NCI-H2171 (cell line): ENCODE data around the gene ZFP92.

Source experiments
- DNase-seq: peaks from one replicate; lab custom pipeline; 2025; lab: John Stamatoyannopoulos, UW

ZFP92 gene

DNA sequence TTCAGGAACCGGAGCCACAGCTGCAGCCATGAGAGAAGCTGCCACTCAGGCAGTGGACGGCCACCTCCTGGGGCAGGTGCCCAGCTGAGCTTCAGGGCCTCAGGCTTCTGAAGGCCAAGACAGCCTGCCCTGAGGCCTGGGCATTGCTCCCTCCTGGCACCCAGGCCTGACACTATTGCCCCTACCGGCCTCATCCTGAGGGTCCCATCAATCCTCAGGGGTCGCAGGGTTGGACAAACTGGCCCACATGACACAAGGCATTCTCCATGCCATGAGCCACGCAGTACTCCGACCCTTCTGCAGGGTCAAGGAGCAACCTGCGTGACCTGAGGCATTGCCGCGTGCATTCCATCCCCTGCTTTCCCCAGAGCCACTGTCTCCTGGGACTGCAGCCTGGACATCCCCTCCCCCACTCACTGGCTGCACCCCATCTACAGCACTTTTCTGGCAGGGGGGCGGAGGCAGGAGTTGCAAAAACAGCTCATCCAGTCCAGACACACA, 3.0 kb upstream of the ZFP92 start:
- no peak for DNase-seq

DNA sequence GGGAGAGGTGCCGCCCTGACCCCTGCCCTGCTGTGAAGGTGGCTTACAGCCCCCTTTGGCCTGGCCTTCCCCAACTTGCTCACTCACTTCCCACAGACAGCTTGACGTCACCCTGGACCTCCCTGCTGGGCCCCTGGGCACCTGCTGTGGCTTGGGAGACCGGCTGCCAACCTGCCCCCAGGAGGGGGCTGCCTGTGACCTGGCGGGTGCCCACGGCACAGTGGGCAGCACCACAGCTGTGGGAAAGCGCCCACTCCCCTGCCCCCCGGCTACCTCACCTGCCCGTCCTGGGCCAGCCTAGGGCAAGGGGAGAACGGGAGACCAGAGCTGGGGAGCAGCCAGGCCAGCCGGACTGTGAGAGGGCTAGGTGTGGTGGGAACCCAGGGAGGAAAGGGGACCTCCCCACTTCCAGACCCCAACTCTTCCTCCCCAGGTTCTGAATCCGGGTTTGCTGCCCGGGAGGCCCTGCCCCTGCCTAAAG, 2.4 kb upstream of the ZFP92 start:
- DNase-seq, result no peak

DNA sequence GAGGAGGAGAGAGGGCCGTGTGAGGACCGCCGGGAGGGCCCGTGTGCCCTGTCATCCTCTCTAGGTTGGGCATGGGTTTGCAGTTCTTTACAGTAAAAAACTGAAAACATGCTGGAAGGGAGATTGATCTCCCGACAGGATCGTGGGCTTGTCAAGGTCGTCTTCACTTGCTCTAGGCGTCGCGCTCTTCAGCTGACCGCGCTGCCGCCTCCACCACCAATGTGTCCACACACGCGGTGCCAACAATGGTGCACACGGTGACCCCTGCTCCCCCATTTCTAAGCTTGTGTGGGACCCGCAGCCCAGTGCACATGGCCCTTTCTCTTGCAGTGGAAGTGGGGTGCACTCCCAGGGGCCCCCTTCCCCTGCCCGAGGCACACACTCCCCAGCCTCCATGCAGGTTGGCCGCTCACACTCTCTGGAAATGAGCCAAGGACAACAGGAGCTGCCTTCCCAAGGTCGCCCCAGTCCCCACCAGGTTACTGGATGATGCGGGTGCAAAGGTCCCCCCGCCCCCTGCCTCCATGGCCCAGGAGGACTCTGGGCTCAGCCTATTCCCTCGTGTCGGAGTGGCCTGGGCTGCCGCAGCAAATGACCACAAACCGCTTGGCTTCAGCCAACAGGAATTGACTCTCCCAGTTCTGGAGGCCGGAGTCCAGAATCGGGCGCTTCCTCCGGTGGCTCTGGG, 1.7 kb upstream of the ZFP92 start:
- no peak for DNase-seq

DNA sequence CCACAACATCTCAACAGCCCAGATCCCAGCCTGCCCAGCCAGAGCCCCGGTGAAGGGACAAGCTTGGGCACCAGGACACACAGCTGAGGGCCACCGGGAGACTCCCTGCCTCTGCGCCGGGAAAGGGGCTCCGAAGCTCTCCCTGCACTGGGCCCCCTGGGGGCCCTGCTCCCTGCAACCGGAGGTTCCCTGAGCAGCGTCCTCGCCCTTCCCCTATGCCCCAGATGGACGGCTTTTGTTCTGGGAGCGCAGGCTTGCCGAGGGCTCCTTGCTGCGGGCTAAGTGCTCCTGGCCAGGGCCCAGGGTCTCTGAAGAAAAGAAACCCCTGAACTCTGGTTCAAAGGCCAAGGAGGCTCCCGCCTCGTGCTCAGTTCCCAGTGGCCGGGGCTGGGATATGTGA, 899 bp upstream of the ZFP92 start:
- no peak for DNase-seq

DNA sequence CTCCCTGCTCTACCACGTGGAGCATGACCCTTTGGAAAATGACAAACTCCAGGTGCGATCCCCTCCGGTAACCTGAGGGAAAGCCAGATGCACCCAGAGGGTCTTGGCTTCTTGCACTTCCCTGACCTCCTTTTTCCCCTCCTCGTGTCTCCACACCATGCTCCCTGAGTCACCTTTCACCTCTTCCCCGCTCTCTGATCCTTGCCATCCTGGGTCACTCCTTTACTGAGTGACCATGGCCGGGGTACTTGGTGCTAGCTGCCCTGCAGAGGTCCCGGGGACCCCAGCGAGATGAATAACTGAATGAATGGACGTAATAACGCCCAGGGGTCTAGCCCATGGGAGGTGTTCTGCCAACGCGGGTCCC, 401 bp upstream of the ZFP92 start:
- no peak for DNase-seq

DNA sequence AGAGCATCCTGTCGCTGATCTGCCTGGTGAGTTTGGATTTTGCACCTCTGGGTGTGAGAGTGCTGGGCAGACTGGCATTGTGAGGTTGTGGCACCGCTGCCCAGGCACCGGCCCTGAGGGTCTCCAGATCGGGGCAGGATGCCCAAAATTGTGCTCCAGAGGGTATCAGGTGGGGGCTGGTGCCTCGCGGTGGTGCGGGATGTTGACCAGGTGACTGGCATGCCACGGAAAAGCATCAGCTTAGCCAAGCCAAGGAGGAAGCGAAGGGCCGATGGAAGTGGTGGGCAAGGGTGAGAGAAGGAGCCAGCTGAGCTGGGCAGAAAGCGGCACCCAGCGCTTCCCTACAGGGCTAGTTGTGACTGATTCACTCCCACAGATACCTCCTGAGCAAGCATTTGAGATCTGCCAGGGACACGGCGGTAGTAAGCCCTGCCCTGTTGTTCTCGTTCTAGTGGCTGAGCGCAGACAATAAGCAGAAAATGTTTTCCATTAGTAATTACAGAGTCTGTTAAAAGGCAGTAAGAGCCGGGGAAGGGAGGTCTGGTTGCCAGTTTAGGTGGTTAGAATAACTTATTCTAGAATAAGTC, 809 bp downstream of the ZFP92 start:
- DNase-seq, result no peak

DNA sequence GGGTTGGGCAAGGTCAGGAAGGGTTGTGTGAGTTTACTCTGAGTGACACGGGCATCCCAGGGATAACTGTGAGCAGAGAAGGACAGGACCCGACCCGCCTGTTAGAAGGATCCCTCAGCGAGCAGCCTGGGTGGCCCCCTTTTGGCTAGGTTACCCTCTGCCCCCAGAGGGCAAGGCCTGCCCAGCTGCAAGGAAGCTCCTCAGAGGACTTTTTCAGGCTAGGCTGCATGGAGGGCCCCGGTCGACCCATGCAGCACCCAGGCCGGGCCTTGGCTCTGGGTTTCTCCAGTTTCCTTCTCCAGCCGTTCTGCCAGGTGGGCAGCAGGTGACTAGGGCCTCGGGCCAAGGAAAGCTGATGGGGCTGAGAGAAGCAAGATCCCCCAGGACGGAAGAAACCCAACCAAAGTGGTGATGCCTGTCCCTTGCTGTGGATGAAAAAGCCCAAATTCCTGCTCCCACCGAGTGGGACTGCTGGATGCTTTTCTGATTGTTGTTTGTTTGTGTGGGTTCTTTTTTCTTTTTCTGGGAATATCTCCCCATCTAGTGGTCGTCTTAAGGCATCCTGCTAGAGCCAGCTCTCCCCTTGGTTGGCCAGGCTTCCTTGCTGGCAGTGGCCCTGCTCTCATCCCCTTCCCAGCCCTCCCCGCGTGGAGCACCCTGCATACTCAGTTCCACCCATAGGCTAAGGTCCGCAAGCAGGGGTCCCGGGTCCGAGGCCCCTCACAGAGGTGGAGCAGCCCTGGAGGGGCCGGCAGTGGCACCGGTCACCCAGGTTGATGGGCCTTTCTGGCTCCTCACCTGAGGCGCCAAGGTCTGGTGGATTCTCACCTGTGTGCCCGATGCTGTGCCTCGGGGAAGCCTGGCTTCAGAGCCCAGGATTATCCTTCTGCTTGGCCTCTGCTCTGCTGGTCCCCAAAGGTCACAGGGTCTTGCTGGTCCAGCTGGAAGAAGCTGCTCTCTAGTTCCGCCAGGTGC, 1.8 kb downstream of the ZFP92 start:
- DNase-seq, result no peak

DNA sequence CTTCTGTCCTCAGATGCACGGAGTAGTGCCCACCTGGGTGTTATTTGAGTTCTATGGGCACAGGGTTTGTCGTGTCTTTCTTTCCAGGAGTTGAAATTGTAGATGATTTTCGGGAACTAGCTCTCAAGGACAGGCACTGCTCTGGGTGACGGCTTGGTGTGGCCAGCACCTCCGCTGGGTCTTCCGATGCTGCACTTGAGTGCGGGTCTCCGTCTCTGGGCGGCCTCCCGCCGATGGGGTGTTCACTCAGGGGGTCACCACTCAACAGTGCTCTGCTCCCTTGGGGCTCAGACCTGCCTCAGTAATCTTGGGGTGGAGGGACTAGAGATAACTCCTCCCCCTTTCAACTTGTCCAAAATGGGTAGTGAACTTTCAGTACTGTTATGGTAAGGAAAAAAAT, 2.5 kb downstream of the ZFP92 start:
- DNase-seq, result no peak

DNA sequence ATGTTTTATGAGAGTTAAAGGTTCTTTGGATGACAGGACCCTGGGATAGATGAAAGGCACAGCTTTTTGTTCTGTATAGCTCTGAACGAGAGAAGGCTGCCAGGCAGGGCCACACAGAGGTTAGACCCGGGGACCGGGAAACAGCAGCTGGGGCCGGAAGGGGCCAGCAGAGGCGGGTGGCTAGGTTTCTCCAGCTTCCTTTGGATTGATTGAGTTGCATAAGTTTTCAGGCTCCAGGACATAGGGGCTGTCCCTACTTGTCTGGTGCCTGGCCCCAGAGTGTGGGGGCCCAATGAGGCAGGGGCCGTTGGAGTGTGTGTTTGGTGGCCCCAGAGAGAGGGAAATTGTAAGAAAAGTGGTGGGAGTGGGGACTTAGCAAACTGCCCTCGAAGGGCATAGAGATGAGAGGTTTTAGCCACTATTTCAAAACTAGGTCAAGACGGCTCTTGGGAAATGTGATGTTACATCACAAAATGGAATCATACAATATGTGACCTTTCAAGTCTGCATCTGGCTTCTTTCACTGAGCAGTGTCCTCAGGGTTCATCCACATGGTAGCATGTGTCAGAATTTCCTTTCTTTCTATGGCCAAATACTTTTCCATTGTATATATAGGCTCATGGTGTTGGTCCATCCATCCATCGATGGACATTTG, 3.7 kb downstream of the ZFP92 start:
- no peak for DNase-seq

DNA sequence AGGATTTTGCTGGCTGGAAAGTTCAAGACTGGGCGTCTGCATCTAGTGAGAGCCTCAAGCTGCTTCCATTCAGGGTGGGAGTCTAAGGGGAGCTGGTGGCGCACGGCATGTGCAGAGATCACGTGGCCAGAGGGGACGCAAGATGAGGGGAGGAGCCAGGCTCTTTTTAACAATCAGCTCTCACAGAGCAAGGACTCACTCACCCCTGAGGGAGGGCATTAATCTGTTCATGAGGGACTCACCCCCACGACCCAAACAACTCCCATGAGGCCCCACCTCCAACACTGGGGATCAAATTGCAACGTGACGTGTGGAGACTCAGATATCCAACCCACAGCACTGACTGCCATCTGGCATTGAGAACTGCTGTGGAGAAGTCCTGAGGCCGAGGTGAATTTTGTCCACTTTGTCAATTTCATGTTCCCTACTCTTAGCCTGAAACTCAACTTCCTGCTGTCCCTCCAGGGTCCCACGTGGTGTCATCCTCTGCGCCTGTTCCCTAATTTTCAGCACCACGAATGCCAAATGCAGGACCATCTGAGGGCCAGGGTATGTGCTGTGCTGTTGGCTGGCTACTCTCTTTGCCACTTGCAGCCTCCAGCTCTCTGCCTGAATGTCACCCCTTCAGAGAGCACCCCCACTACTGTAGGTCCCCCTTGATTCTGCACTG, 5.6 kb downstream of the ZFP92 start:
- DNase-seq, result peak; percentile 69

DNA sequence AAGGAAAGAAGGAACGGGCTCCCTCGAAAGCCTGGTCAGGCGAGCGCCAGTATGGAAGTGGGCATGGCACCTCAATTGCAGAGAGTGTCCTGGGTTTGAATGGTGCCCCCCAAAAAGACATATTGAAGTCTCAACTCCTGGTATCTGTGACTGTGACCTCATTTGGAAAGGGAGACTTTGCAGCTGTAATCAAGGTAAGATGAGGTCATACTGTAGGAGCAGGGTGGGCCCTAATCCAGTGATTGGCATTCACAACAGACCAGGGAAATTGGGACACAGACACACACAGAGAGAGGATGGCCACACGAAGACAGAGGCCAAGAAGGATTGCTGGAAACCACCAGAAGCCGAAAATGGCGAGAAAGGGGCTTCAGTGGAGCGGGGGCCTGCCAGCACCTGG, 6.4 kb downstream of the ZFP92 start:
- DNase-seq, result no peak

DNA sequence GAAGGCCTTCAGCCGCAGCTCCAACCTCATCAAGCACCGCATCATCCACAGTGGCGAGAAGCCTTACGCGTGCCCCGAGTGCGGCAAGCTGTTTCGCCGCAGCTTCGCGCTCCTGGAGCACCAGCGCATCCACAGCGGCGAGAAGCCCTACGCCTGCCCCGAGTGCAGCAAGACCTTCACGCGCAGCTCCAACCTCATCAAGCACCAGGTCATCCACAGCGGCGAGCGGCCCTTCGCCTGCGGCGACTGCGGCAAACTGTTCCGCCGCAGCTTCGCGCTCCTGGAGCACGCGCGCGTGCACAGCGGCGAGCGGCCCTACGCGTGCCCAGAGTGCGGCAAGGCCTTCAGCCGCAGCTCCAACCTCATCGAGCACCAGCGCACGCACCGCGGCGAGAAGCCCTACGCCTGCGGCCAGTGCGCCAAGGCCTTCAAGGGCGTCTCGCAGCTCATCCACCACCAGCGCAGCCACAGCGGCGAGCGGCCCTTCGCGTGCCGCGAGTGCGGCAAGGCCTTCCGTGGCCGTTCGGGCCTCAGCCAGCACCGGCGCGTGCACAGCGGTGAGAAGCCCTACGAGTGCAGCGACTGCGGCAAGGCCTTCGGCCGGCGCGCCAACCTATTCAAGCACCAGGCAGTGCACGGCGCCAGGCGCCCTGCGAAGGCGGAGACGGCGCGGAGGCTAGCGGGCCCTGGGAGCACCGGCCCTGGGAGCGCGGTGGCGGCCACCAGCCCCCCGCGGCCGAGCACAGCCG, 9.8 kb downstream of the ZFP92 start:
- no peak for DNase-seq

DNA sequence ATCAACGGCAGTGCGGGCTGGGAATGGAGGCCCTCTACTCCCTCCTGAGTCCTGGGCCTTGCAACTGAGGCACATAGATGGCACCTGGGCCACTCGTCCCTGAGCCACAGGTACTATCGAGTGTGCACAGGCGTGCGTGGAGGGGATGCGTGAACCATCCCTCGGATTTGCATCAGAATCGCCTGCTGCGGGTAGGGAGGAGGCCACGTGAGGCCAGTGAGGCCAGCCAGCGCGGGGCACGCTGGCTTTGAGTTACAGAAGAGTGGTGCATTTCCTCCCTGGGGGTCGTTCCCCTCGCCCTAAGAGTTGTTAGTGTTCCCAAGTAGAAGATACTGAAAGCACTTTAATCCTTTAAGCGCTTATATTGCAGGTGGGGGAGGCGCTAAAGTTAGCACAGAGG, 10.6 kb downstream of the ZFP92 start:
- DNase-seq, result no peak

DNA sequence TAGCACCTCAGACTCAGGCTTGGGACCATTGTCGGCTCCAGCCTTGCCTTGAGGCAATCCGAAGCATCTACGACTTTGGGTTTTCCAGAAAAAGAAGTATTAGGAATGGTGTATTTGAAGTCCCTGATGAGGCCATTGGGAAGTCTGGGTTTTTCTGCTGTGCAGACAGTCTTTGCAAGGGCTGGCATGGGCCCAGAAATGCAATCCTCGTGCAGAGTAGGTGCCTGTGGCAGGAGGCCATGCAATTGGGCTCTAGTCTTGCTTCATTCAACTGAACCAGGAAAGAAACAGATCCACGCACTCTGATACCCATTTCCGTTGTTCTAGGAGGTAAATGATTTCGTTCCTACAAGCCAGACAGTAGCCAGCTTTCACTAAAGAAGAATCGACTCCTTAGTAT, 12.4 kb downstream of the ZFP92 start:
- no peak for DNase-seq

DNA sequence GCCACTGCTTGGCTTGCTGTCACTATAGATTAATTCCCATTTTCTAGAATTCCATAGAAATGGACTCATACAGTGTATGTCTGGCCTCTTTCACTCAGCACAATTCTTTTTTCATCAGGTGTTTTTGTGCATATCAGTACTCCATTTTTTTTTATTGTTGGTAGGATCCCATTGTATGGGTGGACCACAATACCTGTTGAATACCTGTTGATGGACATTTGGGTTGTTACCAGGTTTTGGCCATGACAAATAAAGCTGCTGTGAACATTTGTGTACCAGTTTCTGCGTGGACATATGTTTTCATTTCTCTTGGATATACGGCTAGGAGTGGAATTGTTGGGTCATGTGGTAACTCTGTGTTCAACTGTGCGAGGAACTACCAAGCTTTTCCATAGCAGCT, 14.9 kb downstream of the ZFP92 start:
- no peak for DNase-seq

DNA sequence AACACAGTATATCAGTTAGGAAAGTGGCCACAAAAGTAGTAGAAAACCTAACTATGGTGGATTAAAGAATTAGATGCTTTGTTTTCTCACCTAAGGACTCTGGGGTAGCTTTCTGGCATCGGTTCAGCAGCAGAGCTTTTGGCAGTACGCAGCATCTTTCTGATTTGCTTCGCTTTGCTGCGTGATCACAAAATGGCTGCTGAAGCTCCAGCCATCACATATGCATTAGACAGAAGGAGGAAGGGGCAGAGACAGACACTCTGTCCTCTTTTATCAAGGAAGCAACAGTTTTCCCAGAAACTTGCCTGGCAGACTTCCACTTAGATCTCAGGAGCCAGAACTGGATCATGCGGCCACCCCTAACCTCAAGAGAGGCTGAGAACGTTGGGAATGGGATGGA, 19.5 kb downstream of the ZFP92 start:
- DNase-seq, result no peak

DNA sequence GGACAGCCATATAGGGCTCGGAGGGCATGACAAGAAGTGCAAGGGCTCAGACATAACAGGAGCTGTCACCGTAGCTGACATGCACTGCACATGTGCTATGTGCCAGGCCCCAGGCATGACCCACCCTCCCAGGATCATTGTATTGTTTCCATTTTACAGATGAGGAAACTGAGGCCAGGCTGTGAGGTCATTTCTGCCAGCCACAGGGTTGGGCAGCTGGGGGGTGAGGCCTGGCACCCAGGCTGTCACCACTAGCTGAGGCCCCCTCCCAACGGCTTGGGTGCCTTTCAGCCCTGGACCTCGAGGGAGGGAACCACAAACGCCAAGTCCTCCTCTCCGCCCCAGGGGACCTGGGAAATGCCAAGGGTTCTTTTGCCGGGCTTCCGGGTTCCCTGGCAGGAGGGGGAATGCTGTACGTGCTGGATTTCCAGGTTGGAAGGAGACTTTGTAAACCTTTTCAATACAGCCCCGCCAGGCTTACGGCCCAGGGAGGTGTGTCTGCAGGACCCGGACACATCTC, 21.9 kb downstream of the ZFP92 start:
- no peak for DNase-seq

DNA sequence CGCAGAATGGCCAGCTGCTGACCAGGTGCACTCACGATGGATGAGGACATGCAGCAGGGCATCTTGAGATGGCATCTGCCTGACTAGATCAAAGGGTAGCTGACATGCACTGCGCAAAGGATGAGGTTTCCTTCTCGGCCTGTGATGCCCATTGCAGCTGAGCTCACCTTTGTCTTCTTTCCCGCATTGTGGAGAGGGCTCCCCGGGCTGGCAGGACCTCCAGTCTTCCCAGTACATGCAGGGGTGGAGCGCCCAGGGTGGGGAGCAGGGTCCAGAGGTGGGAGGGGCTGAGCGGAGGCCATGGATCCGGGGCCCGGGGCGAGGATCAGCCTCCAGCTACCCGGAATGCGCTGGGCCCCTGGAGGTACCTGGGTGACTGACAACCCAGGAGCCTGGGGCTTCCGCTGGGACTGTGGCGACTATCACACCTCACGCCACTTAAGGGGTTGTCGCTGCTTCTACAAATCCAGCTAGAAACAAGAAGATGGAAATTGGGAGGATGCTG, 22.6 kb downstream of the ZFP92 start:
- no peak for DNase-seq

DNA sequence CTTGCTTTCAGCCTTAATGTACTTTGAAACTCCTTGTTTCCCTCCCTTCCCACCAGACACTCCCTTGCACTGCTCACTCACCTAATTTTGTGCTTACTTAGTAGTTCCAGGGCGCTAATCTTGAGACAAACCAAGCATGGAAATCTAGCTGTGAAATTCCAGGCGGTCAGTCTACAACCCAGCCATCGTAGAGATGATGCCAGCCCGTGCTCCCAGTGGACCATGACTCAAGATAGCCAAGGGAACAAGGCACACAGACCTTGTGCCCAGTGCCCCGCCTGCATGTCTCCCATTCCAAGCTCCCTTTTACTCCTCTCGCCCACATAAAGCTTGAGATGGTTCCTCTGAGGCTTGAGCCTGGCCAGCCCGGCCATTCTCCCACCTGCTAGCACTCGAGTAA, 23.5 kb downstream of the ZFP92 start:
- no peak for DNase-seq

DNA sequence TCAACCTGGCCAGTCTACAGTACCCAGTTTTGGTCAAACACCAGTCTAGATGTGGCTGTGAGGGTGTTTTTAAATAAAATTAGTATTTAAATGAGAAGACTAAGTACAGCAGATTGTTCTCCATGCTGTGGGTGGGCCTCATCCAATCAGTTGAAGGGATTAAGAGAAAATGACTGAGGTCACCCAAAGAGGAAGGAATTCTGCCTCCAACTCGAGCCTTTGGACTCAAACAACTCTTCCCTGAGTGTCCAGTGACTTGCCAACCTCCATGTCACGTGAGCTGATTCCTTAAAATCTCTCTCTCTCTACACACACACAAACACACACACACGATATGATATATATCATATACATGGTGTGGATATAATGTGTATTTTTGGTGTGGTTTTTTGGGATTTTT, 24.6 kb downstream of the ZFP92 start:
- DNase-seq, result no peak

DNA sequence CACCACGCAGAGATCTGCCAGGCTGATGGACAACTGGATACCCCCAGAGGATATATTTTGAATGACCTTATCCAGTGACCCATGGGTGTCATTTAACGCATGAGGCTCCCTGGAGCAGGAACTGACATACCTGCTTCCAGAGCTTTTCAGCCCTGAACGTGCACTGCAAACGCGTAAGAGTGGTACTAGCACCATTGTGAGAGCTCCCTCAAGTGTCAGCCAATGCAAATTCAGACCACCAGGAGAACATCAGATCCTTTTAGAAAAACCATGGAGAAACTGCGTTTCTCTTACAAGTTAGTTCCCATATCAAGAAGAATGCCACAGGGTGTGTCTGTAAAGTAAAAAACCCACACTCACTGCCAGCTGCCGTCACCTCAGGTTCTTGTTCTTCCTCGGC, 27.3 kb downstream of the ZFP92 start:
- no peak for DNase-seq
